Caco-2 (cell line): Measurements from ENCODE around the gene TAF15. TPM values are rescaled to one million over a fixed set of nuclear protein-coding genes. Genes with fewer than 3 reads are reported as not detected.

Experiments
- BruUV-seq: library from RNA; stranded (reverse); fragments of 400-500 nt; replicated peaks from 2 replicates; lab custom pipeline; 2021; lab: Mats Ljungman, UMichigan
- CTCF ChIA-PET: fragments of 300-600 bp; sonication (Branson Sonifier 250); formaldehyde crosslinking; loops from one replicate; lab custom pipeline; 2022; ENCODE audit warnings: antibody characterized with exemption; lab: Charles Lee
- POLR2A ChIA-PET: fragments of 300-600 bp; sonication (Branson Sonifier 250); formaldehyde crosslinking; loops from one replicate; lab custom pipeline; 2022; ENCODE audit warnings: antibody characterized with exemption; lab: Charles Lee
- DNase-seq, 2 experiments: peaks; one replicate each; pipeline versions ENCODE4 v3.0.0 to v3.0.0-alpha.2; 2020 to 2022
- H3K27me3 ChIP-seq: replicated peaks from 2 replicates; pipeline ENCODE4 v1.6.0; 2011; ENCODE audit warnings: low read length; ENCODE audit not compliant: control insufficient read depth, insufficient read depth
- H3K36me3 ChIP-seq: 2 replicates; pipeline ENCODE4 v1.5.1; 2011; ENCODE audit warnings: low read length; ENCODE audit not compliant: control insufficient read depth, insufficient read depth
- H3K4me1 ChIP-seq: fragments of 250-450 bp; sonication (Bioruptor Pico); 2 replicates; pipeline ENCODE4 v1.5.1; 2020; ENCODE audit warnings: mild to moderate bottlenecking
- H3K4me3 ChIP-seq: 2 replicates; pipeline ENCODE4 v1.5.1; 2011; ENCODE audit warnings: low read depth, mild to moderate bottlenecking, control low read depth, low read length
- H3K9me3 ChIP-seq: fragments of 250-450 bp; sonication (Bioruptor Pico); 2 replicates; pipeline ENCODE4 v1.5.1; 2020; ENCODE audit warnings: mild to moderate bottlenecking, moderate library complexity
- H3K27ac Mint-ChIP-seq: one replicate; pipeline ENCODE4 v1.8.0; 2022; ENCODE audit warnings: mixed read lengths; ENCODE audit not compliant: unreplicated experiment
- H3K27me3 Mint-ChIP-seq: one replicate; pipeline ENCODE4 v1.8.0; 2022; ENCODE audit warnings: mixed read lengths; ENCODE audit not compliant: insufficient read depth, unreplicated experiment
- H3K36me3 Mint-ChIP-seq: one replicate; pipeline ENCODE4 v1.8.0; 2022; ENCODE audit warnings: mild to moderate bottlenecking, mixed read lengths; ENCODE audit not compliant: insufficient read depth, unreplicated experiment
- H3K4me1 Mint-ChIP-seq: one replicate; pipeline ENCODE4 v1.8.0; 2022; ENCODE audit warnings: low read depth, mixed read lengths; ENCODE audit not compliant: unreplicated experiment
- H3K4me3 Mint-ChIP-seq: one replicate; pipeline ENCODE4 v1.8.0; 2022; ENCODE audit warnings: mild to moderate bottlenecking, moderate library complexity, mixed read lengths; ENCODE audit not compliant: unreplicated experiment
- H3K9me3 Mint-ChIP-seq: one replicate; pipeline ENCODE4 v1.8.0; 2022; ENCODE audit warnings: mixed read lengths; ENCODE audit not compliant: unreplicated experiment
- CTCF ChIP-seq, 2 experiments: fragments of 200-600 bp in 1 of 2; IDR thresholded peaks; 1 replicate in 1 of 2; 2 replicates in 1 of 2; pipeline versions ENCODE4 v1.5.1 to v1.8.0; 2011 to 2022; ENCODE audit warnings: antibody characterized with exemption in 1 of 2, control low read depth in 1 of 2, inconsistent platforms in 1 of 2, low read depth in 1 of 2, low read length in 1 of 2, mild to moderate bottlenecking in 1 of 2, moderate library complexity in 1 of 2; ENCODE audit not compliant: insufficient read depth in 1 of 2, severe bottlenecking in 1 of 2, unreplicated experiment in 1 of 2
- intact Hi-C: fragments of 100-400 bp; cut with micrococcal nuclease; formaldehyde crosslinking; loops from one replicate; pipeline ENCODE4 v1.10.0; 2022; ENCODE audit not compliant: unreplicated experiment
- total RNA-seq: library from RNA; stranded (reverse); gene quantifications from 2 replicates; pipeline ENCODE4 v1.2.3, GENCODE V29; 2022

TAF15 gene
- total RNA-seq, 1 experiment from 2014 or later, result 350 TPM

- DNase-seq, result no peak
- no TSS peak for BruUV-seq
- H3K27me3 Mint-ChIP-seq, result no peaks in the 10 kb centered on the region
- peaks cover 8% of the 10 kb centered on the region for H3K36me3 Mint-ChIP-seq
- no peaks in the 10 kb centered on the region for H3K4me1 Mint-ChIP-seq
- intact Hi-C loops, result no loop called here
- H3K4me1 ChIP-seq, result no peaks in the 10 kb centered on the region
- ChIA-PET POLR2A (no interaction called here), CTCF (no interaction called here)
- no peaks in the 10 kb centered on the region; the same call in 1 of the 2 replicates for H3K36me3 ChIP-seq
- no peak overlapping the region for H3K27ac Mint-ChIP-seq
- no peak overlapping the region for H3K4me3 ChIP-seq
- no peak overlapping the region for H3K4me3 Mint-ChIP-seq
- no peaks in the 10 kb centered on the region for H3K9me3 Mint-ChIP-seq
- H3K27me3 ChIP-seq, result no peaks in the 10 kb centered on the region
- H3K9me3 ChIP-seq, result no peaks in the 10 kb centered on the region
- no peak for TF ChIP-seq CTCF (IDR thresholded peaks at IDR 0.05; ENCODE audit: insufficient read depth in 1 of 2, low read depth in 1 of 2, low read length in 1 of 2, severe bottlenecking in 1 of 2, unreplicated experiment in 1 of 2)
Measured at GRCh38 chr17:35856603-35857002, 47.3 kb downstream of the TAF15 start.

DNA sequence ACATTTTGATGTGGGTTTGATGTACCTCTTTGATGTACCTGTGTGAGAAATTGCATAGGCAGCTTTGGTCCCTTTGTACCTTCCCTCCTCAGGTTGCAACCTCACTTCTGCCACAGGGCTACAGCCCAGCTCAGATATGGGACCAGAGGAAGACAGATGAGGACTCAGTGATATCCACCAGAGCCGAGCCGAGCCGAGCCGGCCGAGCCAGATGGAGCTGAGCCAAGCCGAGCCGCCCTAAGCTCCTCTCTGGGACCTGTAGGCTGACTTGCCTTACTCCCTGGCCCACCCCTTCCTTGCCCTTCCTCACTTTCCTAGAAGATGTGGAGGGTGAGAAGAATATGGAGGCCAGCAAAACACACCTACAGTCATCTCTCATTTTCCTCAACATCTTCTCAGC, 55.6 kb downstream of the TAF15 start:
- TF ChIP-seq CTCF (IDR thresholded peaks at IDR 0.05; ENCODE audit: insufficient read depth in 1 of 2, low read depth in 1 of 2, low read length in 1 of 2, severe bottlenecking in 1 of 2, unreplicated experiment in 1 of 2), result no peak
- Mint-ChIP-seq H3K4me1 (peaks cover 18% of the 10 kb centered on the region), H3K4me3 (no peak overlapping the region), H3K27me3 (no peaks in the 10 kb centered on the region), H3K9me3 (no peaks in the 10 kb centered on the region), H3K27ac (no peak overlapping the region), H3K36me3 (no peaks in the 10 kb centered on the region)
- ChIA-PET POLR2A (no interaction called here), CTCF (interaction anchor here (1.5 kb wide), 2 partner anchors 10 to 56 kb away, joined by 3 to 4 read pairs; partner anchors contain the start of gene TAF15)
- no peak for DNase-seq
- H3K4me3 ChIP-seq, result no peak overlapping the region
- no peaks in the 10 kb centered on the region for H3K36me3 ChIP-seq
- peaks cover 22% of the 10 kb centered on the region for H3K4me1 ChIP-seq
- H3K9me3 ChIP-seq, result no peaks in the 10 kb centered on the region
- intact Hi-C loops, result no loop called here
- BruUV-seq, result no TSS peak
- no peaks in the 10 kb centered on the region for H3K27me3 ChIP-seq

- no peaks in the 10 kb centered on the region for H3K36me3 Mint-ChIP-seq
- intact Hi-C loops, result no loop called here
- H3K9me3 Mint-ChIP-seq, result no peaks in the 10 kb centered on the region
- CTCF ChIA-PET, result interaction anchor here (1.5 kb wide), 2 partner anchors 11 to 57 kb away, joined by 3 to 4 read pairs; partner anchors contain the start of gene TAF15
- POLR2A ChIA-PET, result interaction anchor here (0.5 to 0.6 kb wide), 2 partner anchors 37 to 99 kb away, joined by 3 to 4 read pairs; no protein-coding TSS in a partner anchor
- H3K4me1 Mint-ChIP-seq, result peaks cover 18% of the 10 kb centered on the region
- no peak overlapping the region for H3K27ac Mint-ChIP-seq
- no TSS peak for BruUV-seq
- Histone ChIP-seq H3K4me3 (no peak overlapping the region), H3K27me3 (no peaks in the 10 kb centered on the region), H3K9me3 (no peaks in the 10 kb centered on the region), H3K36me3 (no peaks in the 10 kb centered on the region), H3K4me1 (peaks cover 22% of the 10 kb centered on the region)
- DNase-seq, result peak in 1 of 2 experiments; percentile 42
- TF ChIP-seq CTCF (IDR thresholded peaks at IDR 0.05; ENCODE audit: insufficient read depth in 1 of 2, low read depth in 1 of 2, low read length in 1 of 2, severe bottlenecking in 1 of 2, unreplicated experiment in 1 of 2), result no peak
- no peak overlapping the region for H3K4me3 Mint-ChIP-seq
- H3K27me3 Mint-ChIP-seq, result no peaks in the 10 kb centered on the region
Measured at GRCh38 chr17:35865412-35866340, 56.4 kb downstream of the TAF15 start.
